ENCODE results near the gene DNAJB11.
"Not testable (repeated sequence)": the region's sequence is repeated elsewhere in the genome, so short reads cannot be mapped to it uniquely, and the experiment has no call there.

Gene DNAJB11

GRCh38 chr3:186570096-186570940, at the start of gene DNAJB11:
Gene DNAJB11 (plus strand): TSS chr3:186570720. CDS start chr3:186570898, 178 bp downstream.
- DNase-seq = peak; percentile 97

- no peak for DNase-seq
Observed at GRCh38 chr3:186520957-186521842, 49.3 kb upstream of the DNAJB11 start.

GRCh38 chr3:186523022-186523421, 47.5 kb upstream of the DNAJB11 start:
- DNase-seq = no peak

- DNase-seq = no peak
Observed at GRCh38 chr3:186523434-186523833, 47.1 kb upstream of the DNAJB11 start.

- DNase-seq = no peak
Observed at GRCh38 chr3:186524616-186525015, 45.9 kb upstream of the DNAJB11 start.

- no peak for DNase-seq
Observed at GRCh38 chr3:186525369-186526255, 44.9 kb upstream of the DNAJB11 start.

GRCh38 chr3:186526256-186526606, 44.3 kb upstream of the DNAJB11 start:
- no peak for DNase-seq

- no peak for DNase-seq
Observed at GRCh38 chr3:186529201-186529999, 41.1 kb upstream of the DNAJB11 start.

- DNase-seq = no peak
Observed at GRCh38 chr3:186530415-186530814, 40.1 kb upstream of the DNAJB11 start.

GRCh38 chr3:186531694-186532093, 38.8 kb upstream of the DNAJB11 start:
- DNase-seq = not testable (repeated sequence)

GRCh38 chr3:186532598-186533072, 37.9 kb upstream of the DNAJB11 start:
- peak; percentile 68 for DNase-seq

GRCh38 chr3:186534113-186534669, 36.3 kb upstream of the DNAJB11 start:
- no peak for DNase-seq

GRCh38 chr3:186536883-186537844, 33.4 kb upstream of the DNAJB11 start:
- no peak for DNase-seq

- no peak for DNase-seq
Observed at GRCh38 chr3:186538779-186539178, 31.7 kb upstream of the DNAJB11 start.

GRCh38 chr3:186540221-186540834, 30.2 kb upstream of the DNAJB11 start:
- DNase-seq = peak; percentile 78

GRCh38 chr3:186540835-186541226, 29.7 kb upstream of the DNAJB11 start:
- no peak for DNase-seq

GRCh38 chr3:186544281-186544680, 26.2 kb upstream of the DNAJB11 start, which contains the start of gene CRYGS:
Gene CRYGS (minus strand): TSS chr3:186544380. CDS start chr3:186544326, 54 bp downstream.
- DNase-seq = no peak

- no peak for DNase-seq
Observed at GRCh38 chr3:186549497-186549896, 21.0 kb upstream of the DNAJB11 start.

GRCh38 chr3:186551387-186551786, 19.1 kb upstream of the DNAJB11 start:
- DNase-seq = no peak

Data from retina (tissue), 1 donor.